Epithelial cell of proximal tubule (primary cell): Measurements from ENCODE around the gene SLC37A1. TPM values are rescaled to one million over a fixed set of nuclear protein-coding genes. Genes with fewer than 3 reads are reported as not detected.

ENCODE experiments used
- DNase-seq: peaks from one replicate; pipeline ENCODE4 v3.0.0-alpha.2; 2011; ENCODE audit warnings: low read depth
- H3K4me3 ChIP-seq: 2 replicates; pipeline ENCODE4 v1.5.1; 2011; ENCODE audit warnings: low read depth, mild to moderate bottlenecking, low read length
- CTCF ChIP-seq: conservative IDR thresholded peaks from 2 replicates; pipeline ENCODE4 v1.5.1; 2012; ENCODE audit warnings: low read depth, mild to moderate bottlenecking, low read length
- total RNA-seq: library from RNA; depleted of rRNA; stranded (reverse); fragments of >200 nt; gene quantifications from 2 replicates; pipeline ENCODE4 v1.2.3, GENCODE V29; 2015

SLC37A1 gene
- total RNA-seq, 1 donor from 2014 or later = 16.4 TPM

- no peak overlapping the region for H3K4me3 ChIP-seq
- DNase-seq = no peak
- no peak for TF ChIP-seq CTCF
These were observed 57.9 kb downstream of the SLC37A1 start for GRCh38 chr21:42571391-42572150.

GRCh38 chr21:42572906-42573495 is 59.3 kb downstream of the SLC37A1 start:
- DNase-seq = no peak
- H3K4me3 ChIP-seq = no peak overlapping the region
- no peak for TF ChIP-seq CTCF

- H3K4me3 ChIP-seq = no peak overlapping the region
- TF ChIP-seq CTCF = peak; percentile 47
- no peak for DNase-seq
These were observed 60.8 kb downstream of the SLC37A1 start for GRCh38 chr21:42574234-42575027.

GRCh38 chr21:42575111-42575510 is 61.5 kb downstream of the SLC37A1 start:
- no peak for DNase-seq
- no peak for TF ChIP-seq CTCF

GRCh38 chr21:42576639-42577038 is 63.0 kb downstream of the SLC37A1 start:
- DNase-seq = no peak
- no peak for TF ChIP-seq CTCF
- H3K4me3 ChIP-seq = no peak overlapping the region

More at GRCh38 chr21:42575111-42575510, 61.5 kb downstream of the SLC37A1 start:
- no peak overlapping the region for H3K4me3 ChIP-seq

GRCh38 chr21:42578034-42578433 is 64.4 kb downstream of the SLC37A1 start:
- no peak for DNase-seq
- TF ChIP-seq CTCF = no peak
- no peak overlapping the region for H3K4me3 ChIP-seq
